ENCODE results near the gene FAM185A. TPM values are rescaled to one million over a fixed set of nuclear protein-coding genes. Genes with fewer than 3 reads are reported as not detected.
"Not testable (repeated sequence)": the region's sequence is repeated elsewhere in the genome, so short reads cannot be mapped to it uniquely, and the experiment has no call there.

Gene FAM185A
- polyA plus RNA-seq, 4 donors = 9.3 to 13.2 (median 11.7) TPM

DNA sequence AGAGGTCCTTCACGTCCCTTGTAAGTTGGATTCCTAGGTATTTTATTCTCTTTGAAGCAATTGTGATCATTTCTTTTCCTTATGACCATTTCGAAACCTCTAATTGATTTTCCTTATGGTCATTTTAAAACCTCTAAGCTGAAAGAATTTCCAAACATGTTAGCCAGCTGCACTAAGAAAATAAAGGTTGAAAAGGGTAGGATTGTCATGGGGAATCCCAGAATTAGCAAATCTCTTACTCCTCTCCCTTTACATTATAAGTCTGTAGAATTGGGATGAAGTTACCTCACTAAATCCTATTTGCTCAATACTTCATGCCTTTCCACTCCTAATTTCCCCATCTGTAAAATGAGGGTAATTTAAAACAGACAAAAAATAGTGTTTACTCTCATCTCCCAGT, 79.5 kb downstream of the FAM185A start:
- no peak for DNase-seq (ENCODE audit: low read depth in 4 of 4, low spot score in 2 of 4)

DNA sequence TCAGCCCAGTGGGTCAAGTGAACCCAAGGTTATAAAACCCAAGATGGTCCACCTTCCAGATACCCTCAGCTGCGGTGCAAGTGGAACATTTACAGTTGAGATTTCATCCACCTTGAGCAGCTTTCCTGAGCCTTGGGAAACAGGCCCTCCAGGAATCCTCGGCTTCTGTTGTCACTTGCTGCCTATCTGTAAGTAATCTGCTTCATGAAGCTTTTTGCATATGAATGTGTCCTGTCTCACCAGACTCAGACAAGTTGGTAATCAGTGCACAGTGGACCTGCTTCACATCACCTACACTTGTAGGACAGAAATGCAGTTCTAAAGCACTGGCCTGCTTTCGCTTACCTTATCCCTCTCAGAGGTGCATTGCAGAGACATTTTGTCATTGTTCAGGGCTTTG, 80.3 kb downstream of the FAM185A start:
- no peak for DNase-seq (ENCODE audit: low read depth in 4 of 4, low spot score in 2 of 4)

DNA sequence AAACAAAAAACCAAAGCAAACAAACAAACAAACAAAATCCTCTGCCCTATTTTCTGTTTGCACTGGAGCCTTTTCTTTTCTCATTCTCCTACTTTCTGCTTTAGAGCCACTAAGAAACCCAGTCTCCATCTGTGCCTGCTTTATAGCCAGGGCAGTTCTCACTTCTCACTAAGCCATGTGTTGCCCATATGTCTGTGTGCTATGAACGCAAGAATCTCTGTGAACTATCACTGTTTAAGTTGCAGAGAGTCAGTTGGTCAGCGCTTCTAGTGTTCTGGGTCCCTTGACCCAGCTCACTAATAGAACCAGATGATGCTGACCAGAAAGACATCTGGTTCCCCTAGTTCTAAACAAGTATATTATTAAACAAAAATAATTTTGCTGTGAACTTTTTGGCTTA, 81.4 kb downstream of the FAM185A start:
- DNase-seq (ENCODE audit: low read depth in 4 of 4, low spot score in 2 of 4) = no peak

DNA sequence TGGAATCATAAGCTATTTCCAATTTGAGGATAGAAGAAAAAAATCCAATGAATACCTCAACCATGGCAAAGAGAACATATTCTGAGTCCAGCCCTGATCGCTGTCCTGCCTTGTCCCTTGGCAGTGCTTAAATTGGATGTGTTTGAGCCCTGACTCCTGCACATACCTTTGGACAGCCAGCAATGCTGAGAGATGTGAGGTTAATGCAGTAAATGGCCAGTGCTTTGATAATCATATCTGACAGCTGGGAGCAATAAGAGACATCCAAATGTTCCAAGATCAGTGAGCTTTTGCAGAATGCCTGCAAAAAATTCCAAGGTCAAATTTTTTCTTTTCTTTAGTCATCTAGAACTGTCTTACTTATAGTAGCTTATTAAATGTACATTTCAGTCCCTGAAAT, 83.9 kb downstream of the FAM185A start:
- no peak for DNase-seq (ENCODE audit: low read depth in 4 of 4, low spot score in 2 of 4)

DNA sequence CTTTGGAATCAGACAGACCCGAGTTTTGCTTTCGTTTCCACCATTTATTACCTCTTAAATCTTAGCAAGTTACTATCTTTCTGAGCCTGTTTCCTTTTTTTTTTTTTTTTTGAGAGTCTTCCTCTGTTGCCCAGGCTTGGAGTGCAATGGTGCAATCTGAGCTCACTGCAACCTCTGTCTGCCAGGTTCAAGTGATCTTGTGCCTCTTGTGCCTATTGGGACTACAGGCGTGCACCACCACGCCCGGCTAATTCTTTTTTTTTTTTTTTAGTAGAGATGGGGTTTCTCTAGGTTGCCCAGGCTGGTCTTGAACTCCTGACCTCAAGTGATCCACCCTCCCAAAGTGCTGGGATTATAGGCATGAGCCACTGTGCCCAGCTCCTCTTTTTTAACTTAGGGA, 84.5 kb downstream of the FAM185A start:
- DNase-seq (ENCODE audit: low read depth in 4 of 4, low spot score in 2 of 4) = no peak

DNA sequence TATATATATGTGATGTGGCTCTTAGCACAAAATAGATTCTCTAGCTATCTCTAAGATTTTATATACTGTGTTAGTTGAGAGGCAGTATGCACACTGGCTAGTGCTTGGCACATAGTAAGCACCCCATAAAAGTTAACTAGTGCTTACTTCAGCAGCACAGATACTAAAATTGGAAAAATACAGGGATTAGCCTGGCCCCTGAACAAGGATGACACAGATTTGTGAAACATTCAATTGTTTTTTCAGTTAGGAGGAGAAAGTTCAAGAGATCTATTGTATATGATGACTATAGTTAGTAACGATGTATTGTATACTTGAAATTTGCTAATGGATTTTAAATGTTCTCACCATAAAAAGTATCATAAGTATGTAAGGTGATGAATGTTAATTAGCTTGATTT, 85.7 kb downstream of the FAM185A start:
- no peak for DNase-seq (ENCODE audit: low read depth in 4 of 4, low spot score in 2 of 4)

- DNase-seq (ENCODE audit: low read depth in 4 of 4, low spot score in 2 of 4) = no peak
Observed at GRCh38 chr7:102834999-102835398, 86.2 kb downstream of the FAM185A start.

GRCh38 chr7:102836191-102836919, 87.6 kb downstream of the FAM185A start:
- no peak for DNase-seq (ENCODE audit: low read depth in 4 of 4, low spot score in 2 of 4)

GRCh38 chr7:102836977-102837376, 88.2 kb downstream of the FAM185A start:
- no peak for DNase-seq (ENCODE audit: low read depth in 4 of 4, low spot score in 2 of 4)

DNA sequence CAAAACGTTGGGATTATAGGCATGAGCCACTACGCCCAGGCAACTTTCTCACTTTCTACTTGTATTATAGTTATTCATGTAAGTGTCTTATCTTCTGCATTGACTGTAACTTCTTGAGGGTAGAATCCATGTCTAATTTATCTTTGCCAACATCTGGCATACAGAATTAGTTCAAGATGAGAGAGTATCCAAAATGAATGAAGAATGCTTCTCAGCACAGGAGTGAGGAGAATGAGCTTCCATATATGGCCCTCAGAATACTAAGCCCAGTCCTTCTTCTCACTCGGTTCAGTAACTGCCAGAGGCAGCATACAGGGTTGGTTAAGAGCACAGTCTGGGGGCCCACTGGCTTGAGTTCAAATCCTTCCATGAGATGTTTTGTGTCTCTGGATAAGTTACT, 89.0 kb downstream of the FAM185A start:
- DNase-seq (ENCODE audit: low read depth in 4 of 4, low spot score in 2 of 4) = no peak

GRCh38 chr7:102838572-102839101, 89.8 kb downstream of the FAM185A start:
- not testable (repeated sequence) for DNase-seq (ENCODE audit: low read depth in 4 of 4, low spot score in 2 of 4)

- DNase-seq (ENCODE audit: low read depth in 4 of 4, low spot score in 2 of 4) = no peak
Observed at GRCh38 chr7:102840404-102840803, 91.6 kb downstream of the FAM185A start.

- DNase-seq (ENCODE audit: low read depth in 4 of 4, low spot score in 2 of 4) = no peak
Observed at GRCh38 chr7:102841290-102841689, 92.5 kb downstream of the FAM185A start.

GRCh38 chr7:102842284-102842683, 93.5 kb downstream of the FAM185A start:
- no peak for DNase-seq (ENCODE audit: low read depth in 4 of 4, low spot score in 2 of 4)

GRCh38 chr7:102843850-102844249, 95.1 kb downstream of the FAM185A start:
- no peak for DNase-seq (ENCODE audit: low read depth in 4 of 4, low spot score in 2 of 4)

GRCh38 chr7:102845346-102845745, 96.5 kb downstream of the FAM185A start:
- no peak for DNase-seq (ENCODE audit: low read depth in 4 of 4, low spot score in 2 of 4)

DNA sequence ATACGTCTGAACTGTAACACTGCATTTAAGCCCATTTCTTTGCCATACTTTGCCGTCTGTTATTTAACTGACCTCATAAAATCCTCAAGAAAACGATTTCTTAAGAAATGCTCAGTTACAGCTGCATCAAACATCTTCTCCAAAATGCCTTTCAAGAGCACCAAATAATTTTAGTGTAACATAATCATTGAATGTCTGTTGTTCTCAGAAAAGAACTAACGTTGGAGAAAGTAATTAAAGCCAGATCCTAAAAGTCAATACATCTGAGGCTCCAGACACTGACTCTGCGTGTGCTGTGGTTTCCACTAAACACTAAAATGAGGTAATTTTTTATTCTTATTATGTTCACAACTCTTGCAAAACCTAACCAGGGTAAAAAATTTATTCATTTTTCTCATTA, 100.3 kb downstream of the FAM185A start:
- no peak for DNase-seq (ENCODE audit: low read depth in 4 of 4, low spot score in 2 of 4)

- DNase-seq (ENCODE audit: low read depth in 4 of 4, low spot score in 2 of 4) = no peak
Observed at GRCh38 chr7:102849538-102849937, 100.7 kb downstream of the FAM185A start.

GRCh38 chr7:102856036-102856435, 107.2 kb downstream of the FAM185A start:
- DNase-seq (ENCODE audit: low read depth in 4 of 4, low spot score in 2 of 4) = no peak
